Panc1 (cell line): Measurements from ENCODE around the gene KNG1.

Experiments used
- CTCF ChIP-seq: fragments of 450-650 bp; IDR thresholded peaks from 2 replicates; pipeline ENCODE4 v1.5.1; 2017; ENCODE audit warnings: mild to moderate bottlenecking
- REST ChIP-seq, 2 experiments: IDR thresholded peaks; 2 replicates each; pipeline ENCODE4 v1.6.1; 2011 to 2012; ENCODE audit warnings: low read depth in 2 of 2, control low read depth in 1 of 2, low read length in 1 of 2, mild to moderate bottlenecking in 1 of 2, moderate library complexity in 1 of 2; ENCODE audit not compliant: insufficient read depth in 1 of 2
- SIN3A ChIP-seq: IDR thresholded peaks from 2 replicates; pipeline ENCODE4 v1.6.1; 2012; ENCODE audit warnings: low read depth, mild to moderate bottlenecking, low read length, moderate library complexity, borderline replicate concordance; ENCODE audit not compliant: insufficient read depth

GRCh38 chr3:186694288-186695032, 22.7 kb upstream of the KNG1 start:
- TF ChIP-seq CTCF (no peak), SIN3A (no peak), REST (IDR thresholded peaks at IDR 0.05; ENCODE audit: insufficient read depth in 1 of 2, low read depth in 2 of 2, low read length in 1 of 2) (no peak)
